OCI-LY3 (cell line): ENCODE data around the gene SLC29A2.

Experiments used
- CTCF ChIP-seq: fragments of 200-600, 300-600 bp; sonication (generic); IDR thresholded peaks from 2 replicates; pipeline ENCODE4 v1.5.1; 2014; ENCODE audit warnings: antibody characterized with exemption, low read length, low read depth
- EZH2phosphoT487 ChIP-seq: fragments of 200-600 bp; shearing (Covaris generic); IDR thresholded peaks from 2 replicates; pipeline ENCODE4 v1.6.1; 2018; ENCODE audit warnings: antibody characterized with exemption, mixed run types, low read depth

DNA sequence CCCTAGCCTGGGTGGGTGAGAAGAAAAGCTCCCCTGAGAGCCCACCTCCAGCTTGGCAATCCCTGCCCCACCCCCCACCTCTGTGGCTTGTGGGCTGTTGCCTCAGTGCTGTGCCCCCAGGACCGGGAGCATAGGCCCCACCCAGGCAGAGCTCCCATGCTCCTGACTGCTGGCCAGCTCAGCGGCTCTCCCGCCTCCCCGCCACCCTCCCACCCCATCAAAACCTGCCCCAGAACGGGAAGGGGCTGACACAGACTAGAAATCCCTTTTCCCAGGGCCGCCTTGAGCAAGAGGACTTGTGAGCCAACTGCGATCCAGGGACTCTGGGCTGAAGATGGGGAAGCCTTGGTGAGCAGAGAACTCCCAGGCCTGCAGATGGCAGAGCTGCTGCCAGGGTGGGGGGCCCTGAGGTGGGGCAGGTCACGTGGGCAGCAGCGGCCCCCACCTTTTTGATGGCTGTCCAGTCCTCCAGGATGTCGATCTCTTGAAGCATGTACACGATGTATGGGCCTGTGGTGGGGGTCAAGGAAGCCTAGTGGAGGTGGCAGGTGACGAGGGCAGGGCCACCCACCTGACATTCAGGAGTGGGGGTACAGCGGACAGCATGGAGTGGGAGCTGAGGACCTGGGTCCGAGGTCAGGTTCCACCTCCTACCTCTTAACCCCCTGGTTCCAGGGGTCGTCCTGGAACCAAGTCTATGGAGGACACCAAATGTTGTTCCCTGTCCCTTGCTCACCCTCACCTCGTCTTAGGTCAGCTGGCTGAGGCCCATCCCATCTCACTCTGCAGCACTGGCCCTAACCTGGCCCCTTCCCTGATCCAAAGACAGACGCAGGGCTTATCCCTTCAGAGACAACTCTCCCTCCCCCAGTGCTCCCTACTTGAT, 33.0 kb downstream of the SLC29A2 start:
- no peak for TF ChIP-seq CTCF
- no peak for TF ChIP-seq EZH2phosphoT487
